ENCODE data around the gene WNT1.
A peak's percentile ranks its signal among the peaks of the same experiment; 100 is the strongest.

The WNT1 gene

DNA sequence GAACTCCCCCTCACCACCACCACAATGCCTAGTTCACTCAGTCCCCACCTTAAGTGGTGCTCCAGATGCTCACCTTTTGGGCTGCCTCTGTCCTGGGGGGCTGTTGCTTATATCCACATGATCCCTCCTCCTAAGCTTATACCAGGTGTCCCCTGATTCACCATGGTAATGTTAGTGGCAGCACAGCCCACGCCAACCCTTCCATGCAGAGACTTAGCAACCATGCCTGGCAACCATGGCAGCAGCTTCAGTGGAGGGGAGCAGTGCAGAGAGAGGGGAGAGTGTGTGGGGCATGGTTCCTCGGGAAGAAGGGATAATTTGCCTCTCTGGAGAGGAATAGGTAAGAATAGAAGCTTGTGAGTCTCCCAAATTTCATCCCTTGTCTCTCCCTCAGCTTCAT is 22.2 kb downstream of the WNT1 start:
- DNase-seq (ENCODE audit: low spot score): no peak

DNA sequence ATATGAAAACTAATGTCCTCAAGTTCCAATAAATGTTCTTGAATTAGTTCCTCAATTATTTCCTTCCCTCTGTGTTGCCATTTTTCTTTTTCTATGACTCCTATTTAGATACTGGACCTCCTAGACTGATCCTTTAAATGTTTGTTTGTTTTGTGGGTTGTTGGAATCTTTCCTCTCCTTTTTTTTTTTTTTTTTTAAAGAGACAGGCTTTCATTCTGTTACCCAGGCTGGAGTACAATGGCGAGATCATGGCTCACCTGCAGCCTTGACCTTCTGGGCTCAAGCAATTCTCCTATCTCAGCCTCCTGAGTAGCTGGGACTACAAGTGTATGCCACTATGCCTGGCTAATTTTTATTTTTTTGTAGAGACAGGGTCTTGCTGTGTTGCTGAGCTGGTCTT is 30.8 kb downstream of the WNT1 start:
- DNase-seq (ENCODE audit: low spot score): no peak

DNA sequence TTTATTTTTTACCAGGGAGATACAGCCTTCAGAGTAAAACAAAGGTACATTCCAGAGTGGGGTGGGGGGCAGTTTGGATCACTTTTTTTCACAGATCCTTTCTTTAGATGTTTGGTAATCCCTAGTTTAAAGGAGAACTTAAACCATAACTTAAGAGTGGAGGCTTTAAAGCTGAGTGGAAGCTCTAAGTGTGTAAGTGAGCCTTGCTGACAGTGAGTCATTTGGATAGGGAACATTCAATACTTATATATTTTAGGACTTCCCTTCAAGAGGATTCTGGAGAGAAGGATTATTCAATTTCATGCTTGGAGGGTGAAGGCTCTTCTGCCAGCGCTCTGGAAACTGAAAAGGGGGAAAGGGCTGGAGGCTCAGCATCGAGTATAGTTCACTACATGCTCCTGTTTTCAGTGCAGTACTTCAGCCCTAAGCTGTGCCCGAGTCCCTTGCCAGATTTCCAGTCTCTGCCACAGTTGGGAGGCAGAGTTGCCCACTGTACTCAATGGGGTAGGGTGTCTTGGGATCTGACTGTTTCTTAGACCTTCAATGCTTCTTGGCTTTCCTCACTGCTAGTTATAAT is 32.1 kb downstream of the WNT1 start:
- DNase-seq (ENCODE audit: low spot score): no peak

DNA sequence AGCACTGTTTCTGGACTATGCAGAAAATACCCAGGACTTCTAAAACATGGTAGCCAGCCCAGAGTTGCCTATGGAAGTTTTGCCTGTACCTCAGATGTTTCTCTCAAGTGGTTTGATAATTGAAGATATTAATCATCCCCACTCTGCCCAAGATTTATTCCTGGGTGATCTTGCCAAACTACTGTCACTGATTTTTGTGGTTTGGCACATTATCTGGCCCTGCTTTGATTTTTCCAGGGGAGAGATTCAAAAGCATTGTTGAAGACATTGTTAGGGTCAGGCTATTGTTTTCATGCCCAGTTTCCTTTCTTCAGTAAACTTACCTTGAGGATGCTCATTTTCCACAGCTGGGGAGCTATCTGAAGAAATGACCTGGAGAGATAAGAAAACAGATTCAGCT is 34.6 kb downstream of the WNT1 start:
- DNase-seq (ENCODE audit: low spot score): no peak

DNA sequence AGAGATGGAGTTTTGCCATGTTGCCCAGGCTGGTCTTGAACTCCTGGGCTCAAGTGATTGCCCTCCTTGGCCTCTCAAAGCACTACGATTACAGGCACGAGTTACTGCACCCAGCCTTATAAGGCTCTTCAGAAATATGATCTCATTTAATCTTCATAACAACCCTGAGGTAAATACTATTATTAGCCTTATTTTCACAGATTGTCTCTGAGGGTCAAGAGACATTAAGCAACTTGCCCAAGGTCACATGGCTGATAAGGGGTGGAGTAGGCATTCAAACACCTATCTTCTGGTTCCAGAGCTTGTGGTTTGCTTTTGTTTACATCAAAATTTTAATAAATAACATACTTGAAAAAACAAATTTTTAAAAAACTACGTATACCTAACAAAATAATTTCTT is 35.3 kb downstream of the WNT1 start:
- DNase-seq (ENCODE audit: low spot score): no peak

DNA sequence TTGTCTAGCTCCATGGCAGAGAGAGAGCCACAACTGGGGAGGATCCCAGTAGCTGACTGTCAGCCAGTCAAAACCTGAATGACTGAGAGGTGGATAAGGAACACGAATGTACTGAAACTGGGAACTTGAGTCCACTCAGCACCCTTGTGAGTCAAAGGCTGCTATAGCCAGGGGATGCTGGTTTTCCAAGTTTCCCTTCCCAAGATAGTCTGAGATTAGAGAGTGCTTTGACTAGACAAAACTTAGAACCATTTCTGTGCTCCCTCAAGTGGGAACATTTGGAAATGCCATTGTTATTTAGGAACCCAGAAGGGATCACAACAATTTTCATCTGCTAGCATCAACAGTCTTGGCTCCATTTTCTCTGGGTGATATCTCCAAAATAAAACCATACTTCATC is 36.4 kb downstream of the WNT1 start:
- no peak for DNase-seq (ENCODE audit: low spot score)

DNA sequence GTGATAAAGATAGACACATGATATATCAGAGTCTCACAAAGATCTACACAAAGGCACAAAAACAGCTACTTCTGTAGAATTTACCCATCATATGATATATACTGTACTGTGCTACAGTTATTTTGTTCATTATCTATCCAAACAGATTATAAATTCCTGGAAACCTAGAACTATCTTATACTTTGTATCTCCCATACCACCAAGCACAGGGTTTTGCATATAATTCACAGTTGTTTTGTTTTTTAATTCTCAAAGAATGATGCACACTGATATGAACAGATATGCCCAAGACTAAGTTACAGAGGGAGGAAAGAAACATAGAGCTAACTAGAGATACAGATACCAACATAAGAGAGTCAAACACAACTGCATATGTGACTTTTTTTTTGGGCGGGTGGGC is 37.1 kb downstream of the WNT1 start:
- DNase-seq (ENCODE audit: low spot score): no peak

DNA sequence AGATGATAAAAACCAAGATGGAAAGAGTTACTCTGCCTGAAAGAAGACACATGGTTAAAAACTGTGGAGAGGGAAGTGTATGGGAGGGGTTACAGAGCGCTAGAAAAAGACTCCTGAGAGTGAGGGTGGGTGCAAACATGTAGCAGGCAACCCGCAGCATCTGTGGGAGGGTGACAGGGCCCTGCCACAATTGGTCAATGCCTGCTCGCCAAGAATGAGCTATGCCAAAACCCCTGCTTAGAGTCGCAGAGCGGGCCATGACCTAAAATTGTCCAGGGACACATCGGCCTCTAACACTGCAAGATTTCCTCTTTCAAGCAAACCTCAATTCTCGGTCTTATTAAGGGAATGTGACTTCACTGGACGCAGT is 39.8 kb downstream of the WNT1 start:
- DNase-seq (ENCODE audit: low spot score): no peak

DNA sequence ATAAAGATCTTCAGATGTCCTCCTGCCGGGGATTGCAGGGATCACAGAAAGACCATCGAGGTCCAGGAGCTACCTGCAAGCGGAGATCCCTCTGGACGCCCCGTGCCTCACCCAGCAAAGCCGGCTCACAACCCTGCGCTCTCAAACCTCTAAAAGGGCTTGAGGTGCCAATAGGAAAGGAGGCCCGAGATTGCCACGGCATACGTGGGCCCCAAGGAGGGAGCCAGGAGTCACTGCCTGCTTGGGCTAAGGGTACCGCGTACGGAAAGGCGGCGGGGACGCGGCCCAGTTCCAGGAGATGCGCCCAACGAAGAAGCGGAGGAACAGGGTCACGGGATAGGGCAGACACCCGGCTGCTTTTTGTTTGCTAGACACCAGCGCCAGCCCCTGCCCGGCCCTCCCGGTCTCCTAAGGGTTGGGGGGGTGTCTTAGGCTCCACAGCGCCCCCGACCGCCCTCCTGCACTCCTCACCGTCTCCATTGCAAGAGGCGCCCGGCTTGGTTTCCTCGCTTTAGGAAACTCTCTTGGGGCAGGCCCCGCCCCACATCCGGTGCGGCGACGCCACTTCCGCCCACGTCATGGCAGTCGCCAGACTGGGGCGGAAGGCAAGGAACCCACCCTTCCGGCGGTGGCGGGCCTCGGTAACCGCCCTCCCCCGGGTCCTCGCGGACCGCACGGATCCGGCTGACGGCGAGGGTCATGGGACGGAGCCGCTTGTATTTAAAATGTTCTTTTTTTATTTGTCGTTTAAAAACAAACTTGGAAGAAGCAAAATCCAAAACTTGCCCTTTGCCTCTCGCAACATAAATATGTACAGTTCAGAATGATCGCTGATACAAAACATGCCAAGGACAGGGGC is 40.4 kb downstream of the WNT1 start, which contains the start of gene PRKAG1:
PRKAG1 (minus strand) TSS at position 516 of the 859 bp plus-strand sequence; CDS start at position 480, 36 bp downstream.
- peak; percentile 95 for DNase-seq (ENCODE audit: low spot score)

DNA sequence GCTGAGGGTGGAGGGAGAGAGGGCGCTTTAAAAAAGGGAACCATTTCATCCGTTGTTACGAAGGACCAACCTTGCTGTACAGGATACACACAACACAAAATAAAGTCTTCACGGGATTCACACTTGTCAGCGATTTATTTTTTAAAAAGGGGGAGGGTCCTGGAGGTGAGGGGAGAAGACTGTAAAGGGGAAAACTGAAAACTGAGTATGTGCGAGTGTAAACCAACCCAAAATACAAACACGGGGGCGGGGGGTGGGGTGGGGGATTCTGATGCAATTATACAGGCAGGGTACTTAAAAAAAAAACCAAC is 41.0 kb downstream of the WNT1 start:
- DNase-seq (ENCODE audit: low spot score): no peak

DNA sequence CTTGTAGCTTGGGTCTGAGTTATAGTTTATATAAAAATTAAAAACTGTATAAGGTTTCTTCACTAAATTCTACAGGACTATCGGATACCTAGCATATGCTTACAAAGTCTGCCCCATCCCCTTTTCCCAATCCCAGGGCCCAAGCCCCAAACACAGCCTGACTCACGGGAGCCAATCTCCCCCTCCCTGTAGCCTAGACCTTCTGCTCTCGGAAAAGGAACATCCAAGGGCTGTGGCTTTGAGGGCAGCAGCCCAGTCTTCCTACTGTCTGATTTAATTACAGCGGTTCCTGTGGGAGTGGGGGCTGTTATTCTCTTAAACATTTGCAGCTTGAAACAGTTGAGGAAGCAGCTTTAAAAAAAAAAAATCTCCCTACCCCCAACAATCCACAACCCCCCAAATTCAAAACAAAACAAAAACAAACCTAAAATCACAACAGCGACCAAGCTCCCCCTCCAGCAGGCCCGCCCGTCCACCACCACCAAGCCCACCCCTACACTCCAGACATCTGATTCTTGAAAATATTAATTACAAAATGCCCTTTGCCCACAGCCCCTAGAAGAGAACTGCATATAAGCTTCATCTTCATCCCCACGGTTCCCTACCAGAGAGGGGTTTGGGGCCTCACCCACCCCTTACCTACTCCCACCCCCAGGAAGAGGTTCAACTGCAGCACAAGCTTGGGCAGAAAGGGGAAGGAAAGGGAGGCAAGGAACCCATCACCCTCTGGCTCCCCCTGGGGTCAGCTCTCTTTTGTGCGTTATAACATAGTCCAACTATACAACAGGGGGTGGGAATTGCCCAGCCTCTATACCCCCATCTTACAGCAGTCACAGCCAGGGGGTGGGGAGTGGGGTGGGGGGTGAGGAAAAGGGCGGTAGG is 41.6 kb downstream of the WNT1 start:
- no peak for DNase-seq (ENCODE audit: low spot score)

DNA sequence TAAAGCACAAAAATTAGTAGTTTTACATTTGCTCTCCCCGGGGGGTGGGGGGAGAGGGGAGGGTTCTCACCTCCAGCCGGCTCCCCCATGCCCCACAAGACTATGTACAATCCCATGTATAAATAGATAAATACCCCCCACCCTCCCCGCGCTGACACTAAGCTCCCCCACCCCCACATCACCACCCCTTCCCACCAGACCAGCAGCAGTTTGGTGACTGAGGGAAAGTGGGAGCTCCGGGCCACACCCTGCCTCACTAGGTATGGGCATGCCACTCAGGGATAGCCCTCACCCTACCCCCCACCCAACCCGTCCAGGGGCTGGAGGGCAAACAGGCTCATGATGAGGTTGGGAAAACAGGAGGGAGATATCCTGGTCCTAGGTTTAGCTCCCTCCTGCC is 42.3 kb downstream of the WNT1 start:
- DNase-seq (ENCODE audit: low spot score): no peak

DNA sequence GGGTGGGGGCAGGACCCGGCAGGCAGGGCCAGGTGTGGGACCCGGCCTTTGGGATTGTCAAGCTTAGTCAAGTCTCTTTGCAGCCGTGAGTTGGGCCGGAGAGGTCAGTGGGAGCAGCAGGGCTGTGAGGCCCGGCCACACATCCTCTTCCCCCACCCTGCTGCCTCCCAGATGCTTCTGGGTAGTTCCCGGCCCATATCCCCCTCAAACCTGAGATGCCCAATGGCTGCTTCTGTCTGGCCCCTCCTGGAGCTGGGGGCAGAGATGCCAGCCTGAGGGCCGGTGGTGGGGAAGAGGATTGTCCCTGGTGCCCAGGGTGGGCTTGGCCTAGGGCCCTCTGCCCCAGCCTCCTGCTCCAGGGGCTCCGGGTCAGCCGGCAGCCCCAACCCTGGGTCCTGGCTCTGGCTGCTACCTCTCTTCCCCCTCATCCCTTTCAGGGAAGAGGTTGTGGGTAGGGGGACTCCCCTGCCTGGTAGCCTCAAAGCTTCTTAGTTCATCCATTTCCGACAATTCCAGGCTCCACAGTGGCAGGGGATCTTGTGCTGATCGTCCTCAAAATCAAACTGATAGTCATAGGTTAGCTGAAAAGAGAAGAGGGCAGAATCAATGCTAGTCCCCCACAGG is 43.3 kb downstream of the WNT1 start:
- DNase-seq (ENCODE audit: low spot score): no peak

DNA sequence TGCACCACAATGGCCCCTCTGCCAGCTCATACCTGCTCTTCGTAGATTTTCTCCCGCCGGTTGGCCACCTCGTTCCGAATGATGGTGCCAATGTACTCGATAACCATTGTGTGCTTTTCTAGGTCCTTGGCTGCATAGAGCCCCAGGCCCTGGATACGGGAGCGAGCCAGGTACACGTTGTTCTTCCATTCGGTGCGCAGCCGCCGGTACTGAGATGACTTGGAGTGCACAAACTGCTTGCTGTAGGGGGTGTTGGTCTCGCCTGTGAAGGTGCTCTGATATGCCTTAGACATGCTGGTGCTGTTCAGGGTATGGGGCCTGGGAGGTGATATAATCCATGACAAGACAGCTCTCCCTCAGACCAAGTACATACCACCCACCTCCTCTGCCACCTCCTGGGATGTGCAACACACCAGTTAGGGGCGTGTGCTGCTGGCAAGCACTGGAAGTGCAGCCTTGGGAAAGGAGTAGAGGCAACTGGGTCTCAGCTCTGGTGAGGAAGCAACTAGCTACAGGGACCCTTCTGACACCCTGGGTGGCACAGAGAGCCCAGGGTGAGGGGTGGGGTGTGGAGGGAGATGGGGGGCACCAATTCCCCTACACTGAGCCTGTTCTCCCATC is 44.5 kb downstream of the WNT1 start:
- DNase-seq (ENCODE audit: low spot score): no peak

DNA sequence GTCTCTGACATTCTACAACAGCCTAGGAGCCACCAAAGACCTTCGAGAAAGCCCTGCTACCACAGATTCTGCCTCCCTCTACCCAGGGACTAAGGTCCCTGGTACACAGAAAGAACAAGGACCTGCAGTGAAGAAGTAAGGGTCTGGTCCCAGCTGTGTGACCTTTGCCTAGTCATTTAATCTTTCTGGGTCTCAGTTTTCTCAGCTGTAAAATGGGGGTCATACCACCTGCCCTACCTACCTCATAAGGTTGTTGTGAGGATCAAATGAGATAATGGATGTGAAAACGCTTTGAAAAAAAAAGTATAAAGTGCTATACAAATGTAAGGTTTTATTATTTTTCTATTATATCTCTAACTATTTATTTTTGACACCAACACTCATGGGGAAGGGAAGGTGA is 45.7 kb downstream of the WNT1 start:
- DNase-seq (ENCODE audit: low spot score): no peak

DNA sequence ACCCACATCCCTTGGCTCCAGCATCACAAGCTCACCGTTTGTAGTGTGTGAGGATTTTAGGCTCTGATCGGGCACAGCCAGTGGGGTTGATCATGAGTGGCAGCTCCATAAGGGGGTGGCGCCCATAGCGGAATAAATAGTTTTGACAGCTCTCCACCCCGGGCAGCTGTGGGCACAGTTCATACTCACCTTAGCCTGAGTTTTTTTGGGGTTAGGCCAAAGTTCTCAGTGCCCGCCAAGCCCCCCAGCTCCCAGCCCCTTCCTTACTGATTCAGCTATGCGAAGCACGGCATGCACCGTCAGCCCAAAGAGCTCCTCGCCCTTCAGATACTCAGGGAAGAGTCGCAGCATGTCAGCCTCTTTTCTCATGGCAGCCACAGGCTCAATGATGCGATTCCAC is 46.4 kb downstream of the WNT1 start:
- DNase-seq (ENCODE audit: low spot score): no peak

DNA sequence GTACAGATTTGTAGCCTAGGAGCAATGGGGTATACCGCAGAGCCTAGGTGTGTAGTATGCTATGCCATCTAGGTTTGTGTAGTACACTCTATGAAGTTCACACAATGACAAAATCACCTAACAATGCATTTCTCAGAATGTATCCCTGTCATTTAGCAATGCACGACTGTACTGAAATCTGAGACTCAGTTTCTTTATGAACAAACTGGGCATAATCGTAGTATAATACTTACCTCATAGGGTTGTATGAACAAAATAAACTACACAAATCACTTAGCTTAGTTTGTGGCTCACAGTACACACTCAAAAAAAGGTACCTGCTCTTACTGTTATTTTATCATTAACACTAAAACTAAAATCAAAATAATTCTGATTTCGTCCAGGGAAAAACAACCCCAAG is 47.3 kb downstream of the WNT1 start:
- DNase-seq (ENCODE audit: low spot score): no peak

DNA sequence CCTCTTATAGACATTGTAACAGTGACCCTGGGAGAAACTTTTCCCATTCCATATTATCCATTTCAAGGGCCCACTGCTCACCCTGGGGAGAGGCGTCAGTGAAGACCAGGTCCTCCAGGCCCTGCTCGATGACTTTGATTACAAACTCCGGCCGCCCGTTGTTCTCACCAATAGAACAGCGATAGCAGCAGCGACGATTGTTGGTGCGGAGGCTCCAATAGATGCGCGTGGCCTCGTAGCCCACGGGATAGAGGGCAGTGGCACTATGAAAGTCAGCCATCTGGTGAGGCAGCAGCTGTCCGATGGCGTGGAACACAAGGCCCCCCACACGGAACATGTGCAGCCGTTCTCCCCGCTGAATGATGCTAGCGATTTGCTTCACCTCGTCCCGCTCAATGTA is 48.0 kb downstream of the WNT1 start:
- no peak for DNase-seq (ENCODE audit: low spot score)

DNA sequence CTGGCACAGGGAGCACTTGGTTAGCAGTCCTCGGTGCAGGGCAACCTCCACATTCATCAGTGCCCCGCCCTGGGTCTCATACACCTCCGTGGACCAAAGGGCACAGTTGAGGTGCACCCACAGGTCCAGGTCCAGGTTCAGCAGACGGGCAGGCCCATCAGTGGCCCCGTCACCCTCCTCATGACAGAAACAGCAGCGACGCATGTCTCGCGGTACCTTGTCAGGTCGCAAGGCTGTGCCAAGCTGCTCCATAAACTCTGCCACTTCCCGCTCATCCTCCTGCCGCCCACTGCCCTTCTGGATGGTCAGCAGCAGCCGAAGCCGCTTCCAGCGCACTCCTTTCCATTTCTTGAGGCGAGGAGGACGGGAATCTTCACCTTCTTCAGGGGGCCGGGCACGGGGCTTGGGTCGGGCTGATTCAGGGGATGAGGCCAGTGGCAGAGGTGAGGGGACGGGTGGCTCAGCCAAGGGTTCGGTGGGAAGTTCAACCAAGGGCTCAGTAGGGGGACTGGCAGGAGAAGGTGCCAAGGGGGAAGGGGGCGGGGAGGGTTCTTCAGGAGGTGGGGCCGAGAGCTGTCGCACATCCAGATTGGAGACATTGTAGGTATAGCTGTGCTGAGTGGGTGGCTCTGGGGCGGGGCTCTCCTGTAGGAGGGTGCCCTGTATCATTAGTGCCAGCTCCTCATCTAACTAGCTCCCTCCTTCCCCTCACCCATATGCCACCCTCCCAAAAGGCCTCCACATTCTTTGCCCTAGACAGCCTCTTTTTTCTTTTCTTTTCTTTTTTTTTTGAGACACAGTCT is 48.8 kb downstream of the WNT1 start:
- no peak for DNase-seq (ENCODE audit: low spot score)

DNA sequence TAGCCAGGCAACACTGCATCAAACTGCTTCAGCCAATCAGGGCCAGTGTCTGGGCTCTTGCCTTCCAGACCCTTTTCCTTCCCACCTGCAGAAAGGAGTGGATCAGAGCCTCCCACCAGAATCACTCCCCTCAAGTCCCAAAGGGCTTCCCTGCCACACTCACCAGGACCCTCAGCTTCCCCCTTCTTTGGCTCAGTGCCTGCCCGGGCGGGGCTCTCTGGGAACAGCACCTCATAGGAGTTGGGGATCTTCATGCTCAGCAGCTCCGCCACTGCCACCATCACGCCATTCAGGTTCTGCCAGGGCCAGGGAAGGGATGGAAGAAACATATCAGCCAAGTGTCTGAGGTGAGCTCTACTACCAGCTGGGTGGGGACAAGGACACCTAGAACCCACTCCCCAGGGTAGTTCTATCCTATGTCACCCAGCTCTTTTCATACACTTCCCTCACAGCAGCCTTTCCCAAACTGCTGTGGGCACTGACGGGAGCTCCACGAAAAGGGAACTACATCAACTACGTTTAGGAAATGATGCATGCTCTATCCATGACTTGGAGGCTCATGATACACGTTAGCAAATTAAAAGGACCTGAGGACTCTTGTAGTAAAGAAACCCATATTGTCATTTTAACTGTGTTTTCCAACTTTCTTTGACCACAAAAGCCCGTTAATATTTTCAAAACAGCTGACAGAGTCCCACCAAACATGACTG is 49.9 kb downstream of the WNT1 start:
- DNase-seq (ENCODE audit: low spot score): no peak
